Measurements from ENCODE around the gene PPM1E.

GRCh38 chr17:58956997-58957724 lies 201.5 kb downstream of the PPM1E start:
- TF ChIP-seq CTCF (IDR thresholded peaks at IDR 0.05) (no peak), POLR2A (IDR thresholded peaks at IDR 0.05) (no peak)
